Endothelial cell of umbilical vein (primary cell): ENCODE data around the gene RPRM. TPM values are rescaled to one million over a fixed set of nuclear protein-coding genes. Genes with fewer than 3 reads are reported as not detected.

Experiments used
- BruUV-seq: library from RNA; stranded (reverse); fragments of 400-500 nt; replicated peaks from 2 replicates; lab custom pipeline; 2021; lab: Mats Ljungman, UMichigan
- CTCF ChIA-PET: fragments of 300-600, 350-600 bp; sonication (Branson Sonifier 250); formaldehyde crosslinking; loops from one replicate; lab custom pipeline; 2021; ENCODE audit warnings: antibody characterized with exemption, inconsistent platforms; lab: Charles Lee
- POLR2A ChIA-PET: fragments of 300-600, 350-600 bp; sonication (Branson Sonifier 250); formaldehyde crosslinking; loops from one replicate; lab custom pipeline; 2021; ENCODE audit warnings: antibody characterized with exemption, inconsistent platforms; lab: Charles Lee
- DNase-seq: peaks from one replicate; pipeline ENCODE4 v3.0.0-alpha.2; 2011; ENCODE audit warnings: low read depth, low spot score
- FAIRE-seq: peaks from 2 replicates; lab custom pipeline; 2011; peaks lifted over from hg19 to GRCh38; lab: Jason Lieb, UNC
- H2AFZ ChIP-seq: 2 replicates; pipeline ENCODE4 v1.6.0; 2012; ENCODE audit warnings: low read depth, low read length, control low read depth, inconsistent platforms
- H3K27ac ChIP-seq: 2 replicates; pipeline ENCODE4 v1.5.1; 2011; ENCODE audit warnings: low read depth, mild to moderate bottlenecking, control low read depth, low read length, moderate library complexity; ENCODE audit not compliant: insufficient read depth
- H3K27me3 ChIP-seq, 2 experiments: 2 replicates each; pipeline versions ENCODE4 v1.6.0 to v1.6.1; 2011; ENCODE audit warnings: low read length in 2 of 2, mixed read lengths in 1 of 2; ENCODE audit not compliant: control insufficient read depth in 2 of 2, insufficient read depth in 2 of 2
- H3K36me3 ChIP-seq, 2 experiments: 2 replicates in 1 of 2; 3 replicates in 1 of 2; pipeline ENCODE4 v1.5.1; 2011; ENCODE audit warnings: low read length in 2 of 2, mild to moderate bottlenecking in 1 of 2, moderate library complexity in 1 of 2; ENCODE audit not compliant: control insufficient read depth in 2 of 2, insufficient read depth in 2 of 2; ENCODE audit errors: extremely low read depth in 1 of 2
- H3K4me1 ChIP-seq: 3 replicates; pipeline ENCODE4 v1.5.1; 2011; ENCODE audit warnings: mild to moderate bottlenecking, low read length; ENCODE audit not compliant: control insufficient read depth, insufficient read depth; ENCODE audit errors: extremely low read depth
- H3K4me2 ChIP-seq: 2 replicates; pipeline ENCODE4 v1.6.1; 2011; ENCODE audit warnings: low read length, control low read depth, mixed read lengths; ENCODE audit not compliant: insufficient read depth
- H3K4me3 ChIP-seq, 3 experiments: fragments of 200-600 bp in 1 of 3; sonication (generic), shearing (Covaris generic) in 1 of 3; replicated peaks in 1 of 3; 2 replicates each; pipeline ENCODE4 v1.5.1; 2011 to 2016; ENCODE audit warnings: control low read depth in 3 of 3, low read length in 3 of 3, mild to moderate bottlenecking in 2 of 3, inconsistent platforms in 1 of 3, low read depth in 1 of 3, moderate library complexity in 1 of 3; ENCODE audit not compliant: insufficient read depth in 1 of 3
- H3K79me2 ChIP-seq: 2 replicates; pipeline ENCODE4 v1.6.0; 2012; ENCODE audit warnings: low read length, inconsistent platforms; ENCODE audit not compliant: control insufficient read depth, insufficient read depth
- H3K9ac ChIP-seq: replicated peaks from 2 replicates; pipeline ENCODE3; 2011; ENCODE audit warnings: low read length, control low read depth; ENCODE audit not compliant: insufficient read depth; ENCODE audit errors: extremely low read depth
- H3K9me1 ChIP-seq: replicated peaks from 3 replicates; pipeline ENCODE4 v1.6.0; 2011; ENCODE audit warnings: mild to moderate bottlenecking, low read length; ENCODE audit not compliant: control insufficient read depth, insufficient read depth; ENCODE audit errors: extremely low read depth
- H3K9me3 ChIP-seq: replicated peaks from 2 replicates; pipeline ENCODE4 v1.5.1; 2012; ENCODE audit warnings: low read length, inconsistent platforms; ENCODE audit not compliant: control insufficient read depth, insufficient read depth
- H4K20me1 ChIP-seq: replicated peaks from 2 replicates; pipeline ENCODE3; 2011; ENCODE audit warnings: mild to moderate bottlenecking, low read length; ENCODE audit not compliant: control insufficient read depth, insufficient read depth; ENCODE audit errors: extremely low read depth
- EZH2 ChIP-seq: IDR thresholded peaks from 2 replicates; pipeline ENCODE4 v1.6.1; 2012; ENCODE audit warnings: borderline replicate concordance, low read depth, mild to moderate bottlenecking, moderate library complexity, low read length, inconsistent platforms; ENCODE audit not compliant: severe bottlenecking
- FOS ChIP-seq: IDR thresholded peaks from 2 replicates; pipeline ENCODE4 v1.6.1; 2011; ENCODE audit warnings: mild to moderate bottlenecking, low read length, moderate library complexity, borderline replicate concordance; ENCODE audit not compliant: insufficient read depth
- GATA2 ChIP-seq: IDR thresholded peaks from 2 replicates; pipeline ENCODE4 v1.7.0; 2011; ENCODE audit warnings: low read depth, mild to moderate bottlenecking, moderate library complexity, mixed read lengths, low read length; ENCODE audit not compliant: insufficient read length, insufficient read depth
- JUN ChIP-seq: IDR thresholded peaks from 2 replicates; pipeline ENCODE4 v1.6.1; 2011; ENCODE audit warnings: borderline replicate concordance, low read depth; ENCODE audit not compliant: insufficient read length, insufficient read depth
- MYC ChIP-seq: IDR thresholded peaks from one replicate; pipeline ENCODE4 v1.6.1; 2011; ENCODE audit warnings: mild to moderate bottlenecking, low read depth, low read length
- POLR2A ChIP-seq: IDR thresholded peaks from 2 replicates; pipeline ENCODE4 v1.6.1; 2012; ENCODE audit warnings: low read depth, mild to moderate bottlenecking, control low read depth, low read length
- POLR2AphosphoS5 ChIP-seq: IDR thresholded peaks from 2 replicates; pipeline ENCODE4 v1.6.1; 2012; ENCODE audit warnings: low read depth, mild to moderate bottlenecking, control low read depth, low read length, moderate library complexity; ENCODE audit not compliant: insufficient read depth
- dilution Hi-C: fragments of 300-500 bp; cut with MboI; formaldehyde crosslinking; loops from one replicate; pipeline ENCODE4 v1.15.0; 2019; ENCODE audit warnings: low sequenced_read_pairs; ENCODE audit not compliant: extremely low pct_ligation_motif_present
- intact Hi-C: fragments of 100-400 bp; cut with micrococcal nuclease; formaldehyde crosslinking; loops from one replicate; pipeline ENCODE4 v1.10.0; 2022
- polyA plus RNA-seq, 4 experiments: library from polyadenylated mRNA; depleted of rRNA in 3 of 4; stranded (reverse) in 3 of 4; unstranded in 1 of 4; fragments of >200 nt; gene quantifications; 2 replicates each; pipeline versions ENCODE4 v1.2.1 to v1.2.3, GENCODE V29; 2011 to 2012; ENCODE audit warnings: missing spikeins in 1 of 4
- total RNA-seq: library from RNA; stranded (reverse); gene quantifications from 2 replicates; pipeline ENCODE4 v1.2.3, GENCODE V29; 2021
- TF ChIP-seq, protein P1 (sequence below): IDR thresholded peaks from 2 replicates; pipeline ENCODE4 v1.6.1; 2011; ENCODE audit not compliant: insufficient read depth, insufficient read length

RPRM gene
- total and polyA plus RNA-seq, 2 donors (not counting 3 experiments of a cell fraction or from before 2014, with no cell fraction given): not detected

DNA sequence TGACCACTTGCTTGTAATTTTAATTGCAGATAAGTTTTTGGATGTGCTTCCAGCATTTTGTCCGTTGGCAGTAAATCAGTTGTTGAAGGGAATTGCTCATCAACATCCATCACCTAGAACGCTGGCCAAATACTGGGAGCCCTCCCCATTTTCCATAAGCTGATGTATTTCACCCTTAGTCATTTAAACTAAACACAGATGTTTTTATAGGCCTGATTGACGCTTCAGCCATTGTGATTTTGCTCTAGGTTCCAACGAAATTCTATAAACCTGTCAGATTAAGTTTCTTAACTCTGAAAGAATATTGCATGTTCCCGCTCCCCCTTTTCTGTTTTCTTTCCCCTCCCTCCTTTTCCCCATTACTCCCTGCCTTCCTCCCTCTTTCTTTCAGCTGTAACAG is 1.0 kb upstream of the RPRM start:
- DNase-seq (no peak), FAIRE-seq (no peak)
- Histone ChIP-seq H3K4me1 (no peaks in the 10 kb centered on the region), H3K36me3 (no peaks in the 10 kb centered on the region), H3K27ac (no peak overlapping the region), H3K4me2 (no peak overlapping the region), H3K27me3 (peaks cover 23 to 32% of the 10 kb centered on the region in 2 experiments), H3K4me3 (no peak overlapping the region), H2AFZ (no peak overlapping the region), H4K20me1 (no peaks in the 10 kb centered on the region), H3K9ac (no peak overlapping the region), H3K79me2 (no peaks in the 10 kb centered on the region), H3K9me3 (no peaks in the 10 kb centered on the region), H3K9me1 (no peaks in the 10 kb centered on the region)
- BruUV-seq: no TSS peak
- dilution Hi-C loops: no loop called here
- ChIA-PET CTCF (interaction anchor here (1.2 to 2.8 kb wide), 5 partner anchors 9 to 1441 kb away, joined by 3 to 8 read pairs (median 5); no protein-coding TSS in a partner anchor), POLR2A (no interaction called here)
- intact Hi-C loops: loop anchor here (2.0 kb wide), 2 partner anchors 895 to 1443 kb away; no protein-coding TSS in a partner anchor
- TF ChIP-seq, protein P1, sequence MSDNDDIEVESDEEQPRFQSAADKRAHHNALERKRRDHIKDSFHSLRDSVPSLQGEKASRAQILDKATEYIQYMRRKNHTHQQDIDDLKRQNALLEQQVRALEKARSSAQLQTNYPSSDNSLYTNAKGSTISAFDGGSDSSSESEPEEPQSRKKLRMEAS: no peak
- no peak for TF ChIP-seq POLR2AphosphoS5
- TF ChIP-seq JUN: no peak
- no peak for TF ChIP-seq POLR2A
- no peak for TF ChIP-seq MYC
- no peak for TF ChIP-seq EZH2
- TF ChIP-seq FOS: no peak
- TF ChIP-seq GATA2: no peak
